HCT116 (cell line): ENCODE data around the gene CNTN5. TPM values are rescaled to one million over a fixed set of nuclear protein-coding genes. Genes with fewer than 3 reads are reported as not detected.

Source experiments
- ATAC-seq: fragments of 200-7000 bp; cut with Tn5 transposase; 2 replicates; pipeline ENCODE4 v1.9.1; 2020; ENCODE audit warnings: mild to moderate bottlenecking, moderate library complexity
- BruUV-seq: library from RNA; stranded (reverse); fragments of 400-500 nt; replicated peaks from 2 replicates; lab custom pipeline; 2021; lab: Mats Ljungman, UMichigan
- CTCF ChIA-PET: fragments of 300-600 bp; sonication (Branson Sonifier 250); formaldehyde crosslinking; loops from one replicate; lab custom pipeline; 2021; ENCODE audit warnings: antibody characterized with exemption; lab: Charles Lee
- POLR2A ChIA-PET: fragments of 300-600, 350-600 bp; sonication (Branson Sonifier 250); formaldehyde crosslinking; loops from one replicate; lab custom pipeline; 2021; ENCODE audit warnings: antibody characterized with exemption; lab: Charles Lee
- RAD21 ChIA-PET, 2 experiments: fragments of 300-600 bp; sonication (Branson Sonifier 250); formaldehyde crosslinking; loops; one replicate each; lab custom pipeline; 2023; ENCODE audit warnings: low total read pairs in 2 of 2; ENCODE audit not compliant: uncharacterized antibody in 2 of 2, unreplicated experiment in 2 of 2, low non-redundant PET in 1 of 2; lab: Charles Lee
- DNase-seq: peaks from one replicate; pipeline ENCODE4 v3.0.0-alpha.2; 2010; ENCODE audit warnings: low read depth, low spot score
- H2AFZ ChIP-seq: fragments of 200-600 bp; shearing (Covaris generic), sonication (generic); 2 replicates; pipeline ENCODE4 v1.6.1; 2017; ENCODE audit warnings: low read depth, mixed run types, mixed read lengths, antibody characterized with exemption, low read length; ENCODE audit not compliant: poor library complexity, severe bottlenecking
- H3K27ac ChIP-seq: 2 replicates; pipeline ENCODE4 v1.5.1; 2012; ENCODE audit warnings: low read depth, low read length
- H3K27me3 ChIP-seq: fragments of 200-600 bp; sonication (generic); 2 replicates; pipeline ENCODE4 v1.6.1; 2016; ENCODE audit warnings: mixed run types, low read length, mixed read lengths; ENCODE audit not compliant: insufficient read depth
- H3K36me3 ChIP-seq, 2 experiments: fragments of 200-500 bp in 1 of 2; fragments of 200-600 bp in 1 of 2; sonication (Bioruptor generic) in 1 of 2; sonication (generic) in 1 of 2; 2 replicates each; pipeline versions ENCODE4 v1.5.1 to v1.6.1; 2014 to 2016; ENCODE audit warnings: low read length in 2 of 2, inconsistent platforms in 1 of 2, mixed read lengths in 1 of 2, mixed run types in 1 of 2; ENCODE audit not compliant: insufficient read depth in 2 of 2, control insufficient read depth in 1 of 2
- H3K4me1 ChIP-seq, 2 experiments: fragments of 200-600 bp in 1 of 2; sonication (generic) in 1 of 2; 2 replicates each; pipeline versions ENCODE4 v1.5.1 to v1.6.1; 2012 to 2017; ENCODE audit warnings: low read length in 2 of 2, inconsistent platforms in 1 of 2, mild to moderate bottlenecking in 1 of 2, mixed read lengths in 1 of 2, mixed run types in 1 of 2, moderate library complexity in 1 of 2; ENCODE audit not compliant: insufficient read depth in 2 of 2, control insufficient read depth in 1 of 2
- H3K4me2 ChIP-seq: fragments of 200-600 bp; sonication (generic); 2 replicates; pipeline ENCODE4 v1.6.1; 2017; ENCODE audit warnings: mixed run types, low read length, mixed read lengths
- H3K4me3 ChIP-seq, 2 experiments: fragments of 200-600 bp in 1 of 2; sonication (generic) in 1 of 2; replicated peaks in 1 of 2; 2 replicates each; pipeline ENCODE4 v1.5.1; 2011 to 2016; ENCODE audit warnings: low read length in 2 of 2, control low read depth in 1 of 2, low read depth in 1 of 2, mild to moderate bottlenecking in 1 of 2, mixed read lengths in 1 of 2, mixed run types in 1 of 2
- H3K79me2 ChIP-seq: fragments of 200-600 bp; sonication (generic); 2 replicates; pipeline ENCODE4 v1.6.1; 2017; ENCODE audit warnings: mild to moderate bottlenecking, mixed run types, low read length, moderate library complexity, mixed read lengths; ENCODE audit not compliant: insufficient read depth
- H3K9ac ChIP-seq: fragments of 200-600 bp; sonication (generic); 2 replicates; pipeline ENCODE4 v1.6.1; 2016; ENCODE audit warnings: low read length, mixed read lengths
- H3K9me2 ChIP-seq: fragments of 200-600 bp; sonication (generic), shearing (Covaris generic); 2 replicates; pipeline ENCODE4 v1.6.1; 2017; ENCODE audit warnings: mixed run types, mild to moderate bottlenecking, moderate library complexity; ENCODE audit not compliant: insufficient read depth
- H3K9me3 ChIP-seq, 2 experiments: fragments of 200-500 bp in 1 of 2; fragments of 200-600 bp in 1 of 2; sonication (Bioruptor generic) in 1 of 2; sonication (generic) in 1 of 2; 2 replicates each; pipeline ENCODE4 v1.6.1; 2014 to 2017; ENCODE audit warnings: low read length in 2 of 2, mixed read lengths in 2 of 2, inconsistent platforms in 1 of 2, low read depth in 1 of 2, mild to moderate bottlenecking in 1 of 2, mixed run types in 1 of 2, moderate library complexity in 1 of 2; ENCODE audit not compliant: control insufficient read depth in 1 of 2, insufficient read depth in 1 of 2
- H4K20me1 ChIP-seq: fragments of 200-600 bp; sonication (generic), shearing (Covaris generic); 2 replicates; pipeline ENCODE4 v1.6.1; 2017; ENCODE audit warnings: mixed run types, mild to moderate bottlenecking, moderate library complexity; ENCODE audit not compliant: insufficient read depth
- CEBPB ChIP-seq: IDR thresholded peaks from 2 replicates; pipeline ENCODE4 v1.6.1; 2012; ENCODE audit warnings: low read depth
- ELF1 ChIP-seq: IDR thresholded peaks from 2 replicates; pipeline ENCODE4 v1.6.1; 2012; ENCODE audit warnings: low read depth, borderline replicate concordance
- EZH2 ChIP-seq: fragments of 200-600 bp; sonication (generic); IDR thresholded peaks from 2 replicates; pipeline ENCODE4 v1.6.1; 2017; ENCODE audit warnings: antibody characterized with exemption, mixed run types
- JUND ChIP-seq: IDR thresholded peaks from 2 replicates; pipeline ENCODE4 v1.6.1; 2012
- POLR2AphosphoS5 ChIP-seq: IDR thresholded peaks from 2 replicates; pipeline ENCODE4 v1.6.1; 2011; ENCODE audit warnings: mild to moderate bottlenecking, low read depth, low read length, moderate library complexity
- SP1 ChIP-seq: IDR thresholded peaks from 2 replicates; pipeline ENCODE4 v1.6.1; 2012; ENCODE audit warnings: low read depth
- SRF ChIP-seq: IDR thresholded peaks from 2 replicates; pipeline ENCODE4 v1.6.1; 2012; ENCODE audit warnings: low read depth
- ZFX ChIP-seq: fragments of 450-650 bp; IDR thresholded peaks from 2 replicates; pipeline ENCODE4 v1.6.1; 2017
- intact Hi-C: fragments of 100-400 bp; cut with micrococcal nuclease; formaldehyde crosslinking; loops from 2 replicates; pipeline ENCODE4 v1.10.0; 2022
- total RNA-seq: library from RNA; stranded (reverse); gene quantifications from one replicate; pipeline ENCODE4 v1.2.1, GENCODE V29; 2021; ENCODE audit not compliant: unreplicated experiment
- TF ChIP-seq, protein P1 (sequence below): IDR thresholded peaks from 2 replicates; pipeline ENCODE4 v1.6.1; 2012
- TF ChIP-seq, protein P2 (sequence below), 3 experiments: fragments of 200-600 bp in 1 of 3; sonication (generic) in 1 of 3; IDR thresholded peaks in 2 of 3; conservative IDR thresholded peaks in 1 of 3; 2 replicates each; pipeline ENCODE4 v1.5.1; 2012 to 2017; ENCODE audit warnings: low read depth in 2 of 3, low read length in 2 of 3, antibody characterized with exemption in 1 of 3, borderline replicate concordance in 1 of 3, control low read depth in 1 of 3, mild to moderate bottlenecking in 1 of 3, mixed read lengths in 1 of 3, mixed run types in 1 of 3, moderate library complexity in 1 of 3; ENCODE audit not compliant: insufficient read depth in 1 of 3
- TF ChIP-seq, protein P3 (sequence below): IDR thresholded peaks from 2 replicates; pipeline ENCODE4 v1.6.1; 2012

The CNTN5 gene
- total RNA-seq, 1 experiment from 2014 or later = not detected

DNA sequence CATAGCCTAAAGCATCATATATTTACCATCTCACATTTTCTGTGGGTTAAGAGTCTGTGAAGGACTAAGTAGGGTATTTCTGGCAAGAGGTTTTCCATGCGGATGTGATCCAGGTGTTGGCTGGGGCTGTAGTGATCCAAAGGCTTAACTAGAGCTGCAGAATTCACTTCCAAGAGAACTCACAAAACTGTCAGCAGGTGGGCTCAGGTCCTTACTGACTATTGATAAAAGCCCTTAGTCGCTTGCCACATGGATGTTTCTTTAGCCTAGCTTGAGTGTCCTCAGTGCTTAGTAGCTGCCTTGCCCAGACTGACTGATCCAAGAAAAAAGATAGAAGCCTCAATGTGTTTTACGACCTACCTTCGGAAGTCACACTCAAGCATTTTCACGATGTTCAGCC lies 250.8 kb downstream of the CNTN5 start:
- Histone ChIP-seq H3K4me2 (no peak overlapping the region), H3K4me1 (no peaks in the 10 kb centered on the region), H3K9me3 (peaks cover 4 to 8% of the 10 kb centered on the region in 2 experiments; a peak in 2 of 4 replicates), H4K20me1 (no peaks in the 10 kb centered on the region), H3K79me2 (no peaks in the 10 kb centered on the region), H3K27ac (no peak overlapping the region), H3K36me3 (no peaks in the 10 kb centered on the region), H3K9ac (no peak overlapping the region), H3K4me3 (no peak overlapping the region), H3K27me3 (no peaks in the 10 kb centered on the region), H2AFZ (no peak overlapping the region), H3K9me2 (no peaks in the 10 kb centered on the region)
- ATAC-seq = no peak
- DNase-seq = no peak
- TF ChIP-seq POLR2AphosphoS5 = no peak
- ChIA-PET RAD21 (no interaction called here), POLR2A (no interaction called here), CTCF (no interaction called here)
- no TSS peak for BruUV-seq
- intact Hi-C loops = no loop called here

DNA sequence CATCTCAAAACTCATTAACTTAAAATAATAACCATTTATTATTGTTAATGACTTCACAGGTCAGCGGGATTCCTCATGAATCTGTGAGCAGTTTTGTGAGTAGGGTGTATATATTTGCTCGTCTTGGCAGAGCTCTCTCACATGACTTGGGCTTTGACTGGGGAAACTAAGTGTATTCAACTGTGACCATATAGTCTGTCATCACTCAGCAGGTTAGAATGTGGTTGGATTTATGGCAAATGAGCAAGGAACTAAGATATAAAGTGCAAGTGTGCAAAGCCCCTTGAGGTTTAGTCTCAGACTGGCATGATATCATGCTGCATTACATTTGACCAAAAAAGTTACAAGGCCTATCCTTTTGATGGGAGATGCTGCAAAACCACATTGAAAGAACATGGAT lies 254.8 kb downstream of the CNTN5 start:
- no peaks in the 10 kb centered on the region for H3K9me2 ChIP-seq
- H3K79me2 ChIP-seq = no peaks in the 10 kb centered on the region
- no peak overlapping the region for H3K4me2 ChIP-seq
- ChIA-PET RAD21 (no interaction called here), CTCF (no interaction called here)
- no peak overlapping the region for H3K9ac ChIP-seq
- no peaks in the 10 kb centered on the region for H3K36me3 ChIP-seq
- no peaks in the 10 kb centered on the region for H3K4me1 ChIP-seq
- H2AFZ ChIP-seq = no peak overlapping the region
- DNase-seq = no peak
- H3K27ac ChIP-seq = no peak overlapping the region
- TF ChIP-seq, protein P1, sequence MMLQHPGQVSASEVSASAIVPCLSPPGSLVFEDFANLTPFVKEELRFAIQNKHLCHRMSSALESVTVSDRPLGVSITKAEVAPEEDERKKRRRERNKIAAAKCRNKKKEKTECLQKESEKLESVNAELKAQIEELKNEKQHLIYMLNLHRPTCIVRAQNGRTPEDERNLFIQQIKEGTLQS = no peak
- TF ChIP-seq, protein P2, sequence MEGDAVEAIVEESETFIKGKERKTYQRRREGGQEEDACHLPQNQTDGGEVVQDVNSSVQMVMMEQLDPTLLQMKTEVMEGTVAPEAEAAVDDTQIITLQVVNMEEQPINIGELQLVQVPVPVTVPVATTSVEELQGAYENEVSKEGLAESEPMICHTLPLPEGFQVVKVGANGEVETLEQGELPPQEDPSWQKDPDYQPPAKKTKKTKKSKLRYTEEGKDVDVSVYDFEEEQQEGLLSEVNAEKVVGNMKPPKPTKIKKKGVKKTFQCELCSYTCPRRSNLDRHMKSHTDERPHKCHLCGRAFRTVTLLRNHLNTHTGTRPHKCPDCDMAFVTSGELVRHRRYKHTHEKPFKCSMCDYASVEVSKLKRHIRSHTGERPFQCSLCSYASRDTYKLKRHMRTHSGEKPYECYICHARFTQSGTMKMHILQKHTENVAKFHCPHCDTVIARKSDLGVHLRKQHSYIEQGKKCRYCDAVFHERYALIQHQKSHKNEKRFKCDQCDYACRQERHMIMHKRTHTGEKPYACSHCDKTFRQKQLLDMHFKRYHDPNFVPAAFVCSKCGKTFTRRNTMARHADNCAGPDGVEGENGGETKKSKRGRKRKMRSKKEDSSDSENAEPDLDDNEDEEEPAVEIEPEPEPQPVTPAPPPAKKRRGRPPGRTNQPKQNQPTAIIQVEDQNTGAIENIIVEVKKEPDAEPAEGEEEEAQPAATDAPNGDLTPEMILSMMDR (IDR thresholded peaks at IDR 0.05 in 2 of 3, conservative IDR thresholded peaks at IDR 0.05 in 1 of 3; ENCODE audit: borderline replicate concordance in 1 of 3, insufficient read depth in 1 of 3, low read depth in 2 of 3, low read length in 2 of 3) = no peak
- TF ChIP-seq, protein P3, sequence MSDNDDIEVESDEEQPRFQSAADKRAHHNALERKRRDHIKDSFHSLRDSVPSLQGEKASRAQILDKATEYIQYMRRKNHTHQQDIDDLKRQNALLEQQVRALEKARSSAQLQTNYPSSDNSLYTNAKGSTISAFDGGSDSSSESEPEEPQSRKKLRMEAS = no peak
- TF ChIP-seq CEBPB (no peak), ELF1 (no peak), JUND (no peak), EZH2 (no peak), ZFX (no peak), SRF (no peak), SP1 (no peak)
- TF ChIP-seq, all 23 proteins: peak for 0
- no peak for ATAC-seq
- no TSS peak for BruUV-seq
- POLR2A ChIA-PET = no interaction called here
- H3K9me3 ChIP-seq = peaks cover 0 to 15% of the 10 kb centered on the region in 2 experiments; a peak in 1 of 4 replicates
- intact Hi-C loops = no loop called here
- H3K27me3 ChIP-seq = no peaks in the 10 kb centered on the region
- H4K20me1 ChIP-seq = no peaks in the 10 kb centered on the region
- H3K4me3 ChIP-seq = no peak overlapping the region
